H9 (cell line): ENCODE data around the gene CDH23. TPM values are rescaled to one million over a fixed set of nuclear protein-coding genes. Genes with fewer than 3 reads are reported as not detected.

ENCODE experiments used
- DNase-seq: peaks from one replicate; pipeline ENCODE4 v3.0.0-alpha.2; 2017
- H2AFZ ChIP-seq: one replicate; pipeline ENCODE4 v1.6.1; 2013; ENCODE audit warnings: mild to moderate bottlenecking, low read length, control low read depth, moderate library complexity
- H2AK5ac ChIP-seq: 2 replicates; pipeline ENCODE4 v1.6.1; 2013; ENCODE audit warnings: low read length, control low read depth, mixed read lengths; ENCODE audit not compliant: insufficient read length
- H2BK120ac ChIP-seq: one replicate; pipeline ENCODE4 v1.6.1; 2013; ENCODE audit warnings: low read depth, mild to moderate bottlenecking, low read length, control low read depth, inconsistent platforms; ENCODE audit not compliant: poor library complexity, severe bottlenecking
- H2BK12ac ChIP-seq: 2 replicates; pipeline ENCODE4 v1.6.1; 2013; ENCODE audit warnings: low read length, control low read depth, mixed read lengths, low read depth; ENCODE audit not compliant: insufficient read length
- H2BK15ac ChIP-seq: 2 replicates; pipeline ENCODE4 v1.6.1; 2013; ENCODE audit warnings: low read depth, low read length, control low read depth
- H2BK20ac ChIP-seq: one replicate; pipeline ENCODE4 v1.6.1; 2013; ENCODE audit warnings: low read depth, mild to moderate bottlenecking, low read length, control low read depth, inconsistent platforms; ENCODE audit not compliant: poor library complexity, severe bottlenecking
- H2BK5ac ChIP-seq: 2 replicates; pipeline ENCODE4 v1.6.1; 2013; ENCODE audit warnings: low read length, control low read depth, mixed read lengths; ENCODE audit not compliant: insufficient read length
- H3K14ac ChIP-seq: 2 replicates; pipeline ENCODE4 v1.6.1; 2013; ENCODE audit warnings: low read length, control low read depth; ENCODE audit not compliant: insufficient read depth
- H3K18ac ChIP-seq: 2 replicates; pipeline ENCODE4 v1.6.1; 2013; ENCODE audit warnings: low read depth, mild to moderate bottlenecking, mixed read lengths, low read length, control low read depth; ENCODE audit not compliant: insufficient read length
- H3K23ac ChIP-seq: 2 replicates; pipeline ENCODE4 v1.6.1; 2013; ENCODE audit warnings: low read length, control low read depth, mixed read lengths, low read depth; ENCODE audit not compliant: insufficient read length
- H3K23me2 ChIP-seq: 2 replicates; pipeline ENCODE4 v1.6.1; 2013; ENCODE audit warnings: low read depth, mild to moderate bottlenecking, mixed read lengths, low read length, control low read depth; ENCODE audit not compliant: insufficient read length, poor library complexity, severe bottlenecking
- H3K27ac ChIP-seq: 2 replicates; pipeline ENCODE4 v1.5.1; 2013; ENCODE audit warnings: low read length, control low read depth, mixed read lengths, low read depth; ENCODE audit not compliant: insufficient read length
- H3K27me3 ChIP-seq: 2 replicates; pipeline ENCODE4 v1.6.1; 2013; ENCODE audit warnings: low read length, control low read depth, inconsistent platforms; ENCODE audit not compliant: insufficient read depth
- H3K4ac ChIP-seq: 2 replicates; pipeline ENCODE4 v1.6.1; 2013; ENCODE audit warnings: low read depth, mild to moderate bottlenecking, control low read depth, inconsistent platforms, low read length, moderate library complexity
- H3K4me1 ChIP-seq: 2 replicates; pipeline ENCODE4 v1.6.1; 2013; ENCODE audit warnings: low read length, control low read depth, inconsistent platforms; ENCODE audit not compliant: insufficient read depth
- H3K4me2 ChIP-seq: 2 replicates; pipeline ENCODE4 v1.6.1; 2013; ENCODE audit warnings: low read length, control low read depth, mixed read lengths; ENCODE audit not compliant: insufficient read length, insufficient read depth
- H3K56ac ChIP-seq: 2 replicates; pipeline ENCODE4 v1.6.1; 2013; ENCODE audit warnings: low read depth, mild to moderate bottlenecking, mixed read lengths, low read length, control low read depth; ENCODE audit not compliant: insufficient read length
- H3K79me1 ChIP-seq: 2 replicates; pipeline ENCODE4 v1.6.1; 2013; ENCODE audit warnings: low read depth, mild to moderate bottlenecking, moderate library complexity, low read length, control low read depth, inconsistent platforms; ENCODE audit not compliant: insufficient read depth, poor library complexity, severe bottlenecking
- H3K79me2 ChIP-seq: 2 replicates; pipeline ENCODE4 v1.6.1; 2013; ENCODE audit warnings: low read length, control low read depth, inconsistent platforms; ENCODE audit not compliant: insufficient read depth
- H3K9ac ChIP-seq: 2 replicates; pipeline ENCODE4 v1.6.1; 2013; ENCODE audit warnings: low read length, control low read depth, mixed read lengths; ENCODE audit not compliant: insufficient read length; ENCODE audit errors: extremely low read depth
- H3K9me3 ChIP-seq: one replicate; pipeline ENCODE4 v1.6.1; 2013; ENCODE audit warnings: low read depth, low read length, inconsistent platforms; ENCODE audit not compliant: control insufficient read depth
- H3T11ph ChIP-seq: one replicate; pipeline ENCODE4 v1.6.1; 2013; ENCODE audit warnings: mild to moderate bottlenecking, low read length, control low read depth, inconsistent platforms
- H4K20me1 ChIP-seq: one replicate; pipeline ENCODE4 v1.6.1; 2013; ENCODE audit not compliant: control insufficient read depth, insufficient read length, insufficient read depth
- H4K5ac ChIP-seq: 2 replicates; pipeline ENCODE4 v1.6.1; 2013; ENCODE audit warnings: low read depth, mild to moderate bottlenecking, mixed read lengths, low read length, control low read depth; ENCODE audit not compliant: insufficient read length
- H4K8ac ChIP-seq: replicated peaks from 2 replicates; pipeline ENCODE4 v1.6.1; 2013; ENCODE audit warnings: low read length, control low read depth, mixed read lengths, low read depth; ENCODE audit not compliant: insufficient read length
- H4K91ac ChIP-seq: 2 replicates; pipeline ENCODE4 v1.6.1; 2013; ENCODE audit warnings: low read depth, mild to moderate bottlenecking, moderate library complexity, mixed read lengths, low read length, control low read depth; ENCODE audit not compliant: insufficient read length
- H3K27ac Mint-ChIP-seq, 3 experiments: 2 replicates in 2 of 3; 3 replicates in 1 of 3; pipeline ENCODE4 v1.8.0; 2020 to 2021; ENCODE audit warnings: mixed read lengths in 3 of 3, mild to moderate bottlenecking in 1 of 3, moderate library complexity in 1 of 3
- H3K27me3 Mint-ChIP-seq: 2 replicates; pipeline ENCODE4 v1.8.0; 2021; ENCODE audit warnings: low read depth, mild to moderate bottlenecking, moderate library complexity, mixed read lengths
- H3K36me3 Mint-ChIP-seq, 3 experiments: 2 replicates in 2 of 3; 3 replicates in 1 of 3; pipeline ENCODE4 v1.8.0; 2020 to 2021; ENCODE audit warnings: low read depth in 3 of 3, mixed read lengths in 3 of 3; ENCODE audit not compliant: insufficient read depth in 1 of 3
- H3K4me1 Mint-ChIP-seq, 2 experiments: 2 replicates each; pipeline ENCODE4 v1.8.0; 2020; ENCODE audit warnings: mixed read lengths in 2 of 2
- H3K4me3 Mint-ChIP-seq, 2 experiments: 2 replicates in 1 of 2; 3 replicates in 1 of 2; pipeline ENCODE4 v1.8.0; 2020 to 2021; ENCODE audit warnings: mild to moderate bottlenecking in 2 of 2, mixed read lengths in 2 of 2, moderate library complexity in 1 of 2
- H3K9me3 Mint-ChIP-seq, 2 experiments: 2 replicates in 1 of 2; 3 replicates in 1 of 2; pipeline ENCODE4 v1.8.0; 2020; ENCODE audit warnings: mild to moderate bottlenecking in 2 of 2, mixed read lengths in 2 of 2, moderate library complexity in 1 of 2
- WGBS: extraction: QIAGEN DNeasy Blood & Tissue Kit; methylation state at CpG from one replicate; pipeline ENCODE4 v1.1.7; 2013; ENCODE audit warnings: missing lambda C conversion rate, low lambda C conversion rate, mixed read lengths; ENCODE audit not compliant: insufficient read length; ENCODE audit errors: extremely low coverage; 5-methylcytosine and 5-hydroxymethylcytosine counted together
- total RNA-seq: library from RNA; stranded (reverse); gene quantifications from 2 replicates; pipeline ENCODE4 v1.2.1, GENCODE V29; 2021
- TF ChIP-seq, protein P1 (sequence below): fragments of 200-600 bp; sonication (generic); conservative IDR thresholded peaks from 3 replicates; pipeline ENCODE4 v1.8.0; 2021; ENCODE audit warnings: antibody characterized with exemption, mild to moderate bottlenecking

CDH23 gene
- total RNA-seq, 1 experiment from 2014 or later: 2.1 TPM

DNA sequence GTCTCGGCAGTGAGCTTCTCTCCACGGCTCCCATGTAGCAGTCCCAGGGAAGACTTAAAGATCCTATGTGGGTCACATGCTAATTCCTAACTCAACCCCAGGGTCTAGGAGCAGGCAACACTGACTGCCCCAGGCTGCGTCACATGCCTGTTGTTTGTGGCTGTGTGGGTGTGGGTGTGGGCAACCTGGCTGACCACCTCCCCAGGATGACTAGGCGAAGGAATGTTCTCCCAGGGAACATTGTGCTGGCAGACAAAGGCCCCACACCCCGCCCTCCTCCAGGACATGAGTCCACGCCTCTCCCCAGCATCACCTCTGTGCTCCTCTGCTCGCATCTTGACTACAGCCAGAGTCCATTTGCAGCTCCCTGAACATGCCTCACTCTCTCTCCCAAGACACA lies 47.3 kb upstream of the CDH23 start:
- Histone ChIP-seq H3K18ac (no peak overlapping the region), H3K9me3 (no peaks in the 10 kb centered on the region), H3K9ac (no peak overlapping the region), H3K27ac (no peak overlapping the region), H3K4me2 (no peak overlapping the region), H4K20me1 (no peaks in the 10 kb centered on the region), H3K23ac (no peak overlapping the region), H2BK12ac (no peak overlapping the region), H4K91ac (no peak overlapping the region), H3K56ac (no peak overlapping the region), H2BK20ac (no peak overlapping the region), H3K23me2 (no peaks in the 10 kb centered on the region), H2BK5ac (no peak overlapping the region), H2AK5ac (no peak overlapping the region), H3K27me3 (no peaks in the 10 kb centered on the region), H3K79me2 (no peaks in the 10 kb centered on the region), H3K4ac (no peak overlapping the region), H2BK15ac (no peak overlapping the region), H3K79me1 (no peaks in the 10 kb centered on the region), H2AFZ (no peak overlapping the region), H4K8ac (no peak overlapping the region), H4K5ac (no peak overlapping the region), H2BK120ac (no peak overlapping the region), H3K4me1 (peaks cover 10% of the 10 kb centered on the region; the same call in 1 of the 2 replicates), H3T11ph (no peak overlapping the region), H3K14ac (no peak overlapping the region)
- DNase-seq: no peak
- H3K4me1 Mint-ChIP-seq: peaks cover 54 to 62% of the 10 kb centered on the region in 2 experiments
- no peaks in the 10 kb centered on the region for H3K9me3 Mint-ChIP-seq
- H3K27me3 Mint-ChIP-seq: no peaks in the 10 kb centered on the region
- H3K27ac Mint-ChIP-seq: no peak overlapping the region
- WGBS: no CpG with 5 or more reads among the region's 7 CpGs
- H3K4me3 Mint-ChIP-seq: no peak overlapping the region
- peaks cover 4 to 9% (median 4%) of the 10 kb centered on the region in 3 experiments; a peak in 6 of 7 replicates for H3K36me3 Mint-ChIP-seq
- TF ChIP-seq, protein P1, sequence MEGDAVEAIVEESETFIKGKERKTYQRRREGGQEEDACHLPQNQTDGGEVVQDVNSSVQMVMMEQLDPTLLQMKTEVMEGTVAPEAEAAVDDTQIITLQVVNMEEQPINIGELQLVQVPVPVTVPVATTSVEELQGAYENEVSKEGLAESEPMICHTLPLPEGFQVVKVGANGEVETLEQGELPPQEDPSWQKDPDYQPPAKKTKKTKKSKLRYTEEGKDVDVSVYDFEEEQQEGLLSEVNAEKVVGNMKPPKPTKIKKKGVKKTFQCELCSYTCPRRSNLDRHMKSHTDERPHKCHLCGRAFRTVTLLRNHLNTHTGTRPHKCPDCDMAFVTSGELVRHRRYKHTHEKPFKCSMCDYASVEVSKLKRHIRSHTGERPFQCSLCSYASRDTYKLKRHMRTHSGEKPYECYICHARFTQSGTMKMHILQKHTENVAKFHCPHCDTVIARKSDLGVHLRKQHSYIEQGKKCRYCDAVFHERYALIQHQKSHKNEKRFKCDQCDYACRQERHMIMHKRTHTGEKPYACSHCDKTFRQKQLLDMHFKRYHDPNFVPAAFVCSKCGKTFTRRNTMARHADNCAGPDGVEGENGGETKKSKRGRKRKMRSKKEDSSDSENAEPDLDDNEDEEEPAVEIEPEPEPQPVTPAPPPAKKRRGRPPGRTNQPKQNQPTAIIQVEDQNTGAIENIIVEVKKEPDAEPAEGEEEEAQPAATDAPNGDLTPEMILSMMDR: no peak
